Spleen (tissue), 11 donors: ENCODE results near the gene TSPAN18. TPM values are rescaled to one million over a fixed set of nuclear protein-coding genes. Genes with fewer than 3 reads are reported as not detected.

Experiments used
- DNase-seq: peaks from one replicate; pipeline ENCODE4 v3.0.0-alpha.2; 2020
- H3K27ac ChIP-seq, 8 donors: fragments of 200-600 bp; sonication (generic) in 7 of 8; 1 replicate in 4 of 8; 2 replicates in 4 of 8; pipeline versions ENCODE4 v1.5.0 to v1.8.0; 2016 to 2021; ENCODE audit warnings: inconsistent platforms in 4 of 8, mild to moderate bottlenecking in 4 of 8, moderate library complexity in 1 of 8
- H3K27me3 ChIP-seq, 7 donors: fragments of 200-600 bp; sonication (generic) in 6 of 7; replicated peaks in 1 of 7; 1 replicate in 4 of 7; 2 replicates in 3 of 7; pipeline versions ENCODE4 v1.5.0 to v1.8.0; 2016 to 2021; ENCODE audit warnings: inconsistent platforms in 3 of 7, mild to moderate bottlenecking in 1 of 7
- H3K36me3 ChIP-seq, 6 donors: fragments of 200-600 bp; sonication (generic) in 5 of 6; 1 replicate in 4 of 6; 2 replicates in 2 of 6; pipeline versions ENCODE4 v1.5.0 to v1.8.0; 2016 to 2021; ENCODE audit warnings: inconsistent platforms in 2 of 6
- H3K4me1 ChIP-seq, 6 donors: fragments of 200-600 bp; sonication (generic) in 5 of 6; 1 replicate in 3 of 6; 2 replicates in 3 of 6; pipeline versions ENCODE4 v1.5.0 to v1.8.0; 2016 to 2021; ENCODE audit warnings: inconsistent platforms in 3 of 6
- H3K4me3 ChIP-seq, 8 donors: fragments of 200-600 bp; sonication (generic) in 7 of 8; 1 replicate in 4 of 8; 2 replicates in 4 of 8; pipeline versions ENCODE4 v1.5.0 to v1.8.0; 2016 to 2021; ENCODE audit warnings: inconsistent platforms in 4 of 8, mild to moderate bottlenecking in 4 of 8, moderate library complexity in 2 of 8
- H3K9me3 ChIP-seq, 8 donors: fragments of 200-600 bp; sonication (generic) in 7 of 8; 1 replicate in 4 of 8; 2 replicates in 4 of 8; pipeline versions ENCODE4 v1.5.0 to v1.8.0; 2016 to 2021; ENCODE audit warnings: inconsistent platforms in 4 of 8
- POLR2A ChIP-seq, 3 donors: fragments of 450-650 bp; IDR thresholded peaks; one replicate each; pipeline ENCODE4 v1.5.1; 2017; ENCODE audit warnings: antibody characterized with exemption in 3 of 3, mild to moderate bottlenecking in 1 of 3
- POLR2AphosphoS5 ChIP-seq, 3 donors: sonication (generic); formaldehyde crosslinking; IDR thresholded peaks; one replicate each; pipeline ENCODE4 v1.5.1; 2017; ENCODE audit warnings: antibody characterized with exemption in 3 of 3
- WGBS, 5 donors: extraction: QIAGEN DNeasy Blood & Tissue Kit in 3 of 5; methylation state at CpG; one replicate each; pipeline versions ENCODE4 v1.1.5 to v1.1.7; 2013 to 2018; 5-methylcytosine and 5-hydroxymethylcytosine counted together
- intact Hi-C: fragments of 100-400 bp; cut with DNase I; formaldehyde crosslinking; loops from one replicate; pipeline ENCODE4 v1.15.0; 2023; ENCODE audit warnings: low total_unique reads
- polyA plus RNA-seq, 3 donors: library from polyadenylated mRNA; stranded (reverse); fragments of 200-250 nt; gene quantifications; one replicate each; pipeline ENCODE4 v1.2.1, GENCODE V29; 2013
- total RNA-seq, 7 donors: library from RNA; depleted of rRNA in 3 of 7; stranded (reverse); fragments of >200 nt in 3 of 7; fragmentation: NEBNext Ultra II Directional in 4 of 7; extraction: Animal tissue kit (Norgen Biotek cat#: 25700) in 4 of 7; gene quantifications; one replicate each; pipeline versions ENCODE4 v1.1.0 to v1.2.1, GENCODE V29; 2016 to 2021
- TF ChIP-seq, protein P1 (sequence below), 11 experiments: fragments of 200-600 bp in 7 of 11; fragments of 450-650 bp in 4 of 11; sonication (generic) in 4 of 11; IDR thresholded peaks in 8 of 11; conservative IDR thresholded peaks in 3 of 11; 1 replicate in 7 of 11; 2 replicates in 4 of 11; pipeline versions ENCODE4 v1.4.0 to v1.8.0; 2016 to 2021; ENCODE audit warnings: antibody characterized with exemption in 11 of 11, inconsistent platforms in 4 of 11, mild to moderate bottlenecking in 1 of 11
- donor health status: healthy with polysubstance abuse.
- donor health status: DM: no; HTN: no; CAD: no; lungs with moderate emphysema.
- donor health status: DM: no; HTN: no; CAD: no.
- donor health status: Bipolar disorder and iron deficiency.
- donor health status: healthy.
- donor health status: DM: no; HTN: no; CAD: no.
- donor health status: DM: yes; HTN: yes; CAD: no.

Gene TSPAN18
- total and polyA plus RNA-seq, 10 donors: 2.1 to 47.5 (median 21.3) TPM

DNA sequence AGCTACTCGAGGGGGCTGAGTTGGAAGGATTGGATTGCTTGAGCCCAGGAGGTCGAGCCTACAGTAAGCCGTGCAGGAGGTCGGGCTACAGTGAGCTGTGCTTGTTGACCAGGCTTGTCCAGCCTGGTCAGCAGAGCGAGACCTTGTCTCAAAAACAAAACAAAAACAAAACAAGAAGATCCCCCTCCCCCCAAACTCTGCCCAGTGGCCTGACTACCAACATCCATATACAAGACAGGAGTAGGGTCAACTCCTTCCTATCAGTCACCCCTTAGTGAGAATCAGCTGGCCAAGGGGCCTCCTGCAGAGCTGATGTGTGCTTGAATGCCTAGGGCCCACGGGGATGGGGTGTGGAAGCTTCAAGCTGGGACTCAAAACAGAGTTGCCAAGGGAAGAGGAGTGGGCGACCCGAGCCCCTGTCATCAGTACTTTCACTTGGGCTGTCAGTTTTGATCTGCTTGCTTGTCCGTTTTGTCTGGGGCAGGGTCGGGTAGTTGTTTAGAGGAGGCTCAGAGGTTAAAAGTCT, 942 bp upstream of the TSPAN18 start:
- H3K36me3 ChIP-seq: no peaks in the 10 kb centered on the region
- intact Hi-C loops: loop anchor here (5.0 kb wide), 2 partner anchors 166 to 186 kb away; no protein-coding TSS in a partner anchor
- H3K27ac ChIP-seq: peak overlapping the region in 6 of 8 donors; percentile 22 to 77 (median 62)
- H3K9me3 ChIP-seq: no peaks in the 10 kb centered on the region
- 46 to 69% (median 66%) methylated on average over 6 to 10 of the region's 10 CpGs for WGBS, 5 donors
- H3K27me3 ChIP-seq: peaks cover 0 to 45% (median 14%) of the 10 kb centered on the region in 7 donors
- H3K4me1 ChIP-seq: peaks cover 15 to 57% (median 46%) of the 10 kb centered on the region in 6 donors
- TF ChIP-seq POLR2A (IDR thresholded peaks at IDR 0.05) (no peak), POLR2AphosphoS5 (IDR thresholded peaks at IDR 0.05) (no peak)
- TF ChIP-seq, protein P1, sequence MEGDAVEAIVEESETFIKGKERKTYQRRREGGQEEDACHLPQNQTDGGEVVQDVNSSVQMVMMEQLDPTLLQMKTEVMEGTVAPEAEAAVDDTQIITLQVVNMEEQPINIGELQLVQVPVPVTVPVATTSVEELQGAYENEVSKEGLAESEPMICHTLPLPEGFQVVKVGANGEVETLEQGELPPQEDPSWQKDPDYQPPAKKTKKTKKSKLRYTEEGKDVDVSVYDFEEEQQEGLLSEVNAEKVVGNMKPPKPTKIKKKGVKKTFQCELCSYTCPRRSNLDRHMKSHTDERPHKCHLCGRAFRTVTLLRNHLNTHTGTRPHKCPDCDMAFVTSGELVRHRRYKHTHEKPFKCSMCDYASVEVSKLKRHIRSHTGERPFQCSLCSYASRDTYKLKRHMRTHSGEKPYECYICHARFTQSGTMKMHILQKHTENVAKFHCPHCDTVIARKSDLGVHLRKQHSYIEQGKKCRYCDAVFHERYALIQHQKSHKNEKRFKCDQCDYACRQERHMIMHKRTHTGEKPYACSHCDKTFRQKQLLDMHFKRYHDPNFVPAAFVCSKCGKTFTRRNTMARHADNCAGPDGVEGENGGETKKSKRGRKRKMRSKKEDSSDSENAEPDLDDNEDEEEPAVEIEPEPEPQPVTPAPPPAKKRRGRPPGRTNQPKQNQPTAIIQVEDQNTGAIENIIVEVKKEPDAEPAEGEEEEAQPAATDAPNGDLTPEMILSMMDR (IDR thresholded peaks at IDR 0.05 in 8 of 11, conservative IDR thresholded peaks at IDR 0.05 in 3 of 11): no peak
- H3K4me3 ChIP-seq: peak overlapping the region in 2 of 8 donors; percentile 69 to 84
- peak; percentile 72 for DNase-seq

DNA sequence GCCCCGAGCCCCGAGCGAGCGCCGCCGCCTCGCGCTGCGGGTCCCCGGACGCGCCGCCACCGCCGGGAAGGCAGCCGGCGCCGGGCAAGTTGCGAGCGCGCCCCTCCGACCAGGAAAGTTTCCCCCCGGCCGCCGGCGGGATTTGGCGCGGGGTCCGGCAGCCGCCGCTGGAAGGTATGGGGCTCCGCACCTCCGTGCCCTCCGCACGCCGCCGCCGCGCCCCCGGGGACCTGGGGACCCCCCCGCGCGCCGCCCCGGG, 281 bp downstream of the TSPAN18 start:
- H3K9me3 ChIP-seq: no peaks in the 10 kb centered on the region
- peak overlapping the region; percentile 57 to 84 (median 60) for H3K4me3 ChIP-seq
- H3K27ac ChIP-seq: peak overlapping the region in 6 of 8 donors; percentile 20 to 77 (median 64)
- H3K27me3 ChIP-seq: peaks cover 0 to 45% (median 14%) of the 10 kb centered on the region in 7 donors
- peak; percentile 81 for DNase-seq
- intact Hi-C loops: loop anchor here (5.0 kb wide), 2 partner anchors 165 to 185 kb away; no protein-coding TSS in a partner anchor
- peaks cover 15 to 61% (median 48%) of the 10 kb centered on the region in 6 donors for H3K4me1 ChIP-seq
- 1 to 2% (median 1%) methylated on average over 26 to 45 of the region's 45 CpGs; no CpG with 5 or more reads in 2 of the 5 donors for WGBS, 5 donors
- no peak for TF ChIP-seq POLR2AphosphoS5 (IDR thresholded peaks at IDR 0.05)
- no peaks in the 10 kb centered on the region for H3K36me3 ChIP-seq

DNA sequence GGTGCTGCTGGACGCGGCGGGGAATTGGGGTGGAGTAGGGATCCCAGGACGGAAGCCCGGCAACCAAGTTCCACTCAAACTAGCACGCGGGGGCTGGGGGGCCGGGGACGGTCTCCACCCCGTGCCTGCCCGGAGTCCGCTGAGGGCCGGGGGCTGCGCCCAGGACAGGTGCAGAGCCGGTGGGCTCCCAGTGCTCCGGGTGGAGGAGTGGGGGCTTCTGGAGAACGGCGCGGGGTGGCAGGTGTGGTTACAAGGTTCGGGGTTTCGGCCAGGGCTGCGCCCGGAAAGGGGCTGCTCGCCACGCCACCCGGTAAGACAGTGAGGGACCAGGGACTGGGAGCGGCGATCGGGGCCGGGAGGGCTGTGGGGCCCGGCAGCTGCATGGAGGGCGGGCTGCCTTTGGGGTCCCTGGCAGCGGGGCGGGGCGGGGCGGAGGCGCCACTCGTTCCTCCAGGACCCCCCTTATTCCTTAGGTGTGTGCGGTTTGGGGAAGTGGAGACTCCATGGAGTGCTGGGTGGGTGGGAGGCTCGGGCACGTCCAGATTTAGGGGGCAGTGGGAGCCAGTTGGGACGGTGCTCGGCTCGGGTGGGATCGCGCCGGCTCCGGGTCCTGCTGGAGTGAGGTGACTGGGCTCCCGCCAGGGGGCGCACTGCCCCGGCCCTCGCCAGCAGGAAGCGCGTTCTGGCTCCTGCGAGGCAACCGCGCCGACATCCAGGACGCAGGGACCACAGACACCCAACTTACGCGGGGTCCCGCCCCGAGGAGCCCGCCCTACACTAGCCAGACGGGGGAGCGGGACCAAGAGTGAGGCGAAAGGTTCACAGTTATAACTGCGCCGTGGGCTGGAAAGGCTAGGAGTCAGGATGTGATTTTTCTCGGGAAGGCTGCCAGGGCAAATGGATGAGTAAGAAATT, 868 bp downstream of the TSPAN18 start:
- Histone ChIP-seq H3K4me3 (peak overlapping the region; percentile 57 to 84 (median 60)), H3K36me3 (no peaks in the 10 kb centered on the region), H3K4me1 (peaks cover 15 to 63% (median 48%) of the 10 kb centered on the region in 6 donors), H3K27me3 (peaks cover 0 to 45% (median 14%) of the 10 kb centered on the region in 7 donors), H3K9me3 (no peaks in the 10 kb centered on the region), H3K27ac (peak overlapping the region in 7 of 8 donors; percentile 1 to 77 (median 62))
- TF ChIP-seq POLR2A (IDR thresholded peaks at IDR 0.05) (no peak), POLR2AphosphoS5 (IDR thresholded peaks at IDR 0.05) (peak; percentile 35 to 76 (median 57))
- TF ChIP-seq, protein P1 (IDR thresholded peaks at IDR 0.05 in 8 of 11, conservative IDR thresholded peaks at IDR 0.05 in 3 of 11): peak; percentile 50 to 97 (median 93)
- DNase-seq: peak; percentile 94
- intact Hi-C loops: loop anchor here (5.0 kb wide), 2 partner anchors 165 to 185 kb away; no protein-coding TSS in a partner anchor
- WGBS, 5 donors: 1 to 2% (median 1%) methylated on average over 12 to 70 of the region's 70 CpGs

DNA sequence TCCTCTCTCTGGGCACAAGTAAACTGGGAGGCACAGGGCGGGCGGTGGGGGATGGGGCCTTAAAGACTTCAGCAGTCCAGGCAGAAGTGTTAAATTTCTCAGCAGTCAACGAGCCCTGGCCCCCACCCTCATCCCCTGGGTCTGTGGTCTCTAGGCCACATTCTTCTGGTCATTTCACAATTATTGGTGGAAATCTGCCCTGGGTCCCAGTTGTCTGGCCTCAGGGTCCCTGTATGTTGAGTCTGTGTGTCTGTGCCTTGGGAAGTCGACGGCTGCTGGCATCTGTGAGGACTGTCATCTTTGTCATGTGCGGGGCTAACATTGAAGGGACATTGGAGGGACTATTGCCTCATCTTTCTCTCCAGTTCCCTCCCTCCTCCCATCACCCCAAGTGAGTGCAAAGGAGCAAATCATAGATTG, 1.7 kb downstream of the TSPAN18 start:
- H3K36me3 ChIP-seq: no peaks in the 10 kb centered on the region
- H3K4me3 ChIP-seq: peak overlapping the region in 4 of 8 donors; percentile 60 to 84 (median 66)
- peaks cover 0 to 45% (median 14%) of the 10 kb centered on the region in 7 donors for H3K27me3 ChIP-seq
- H3K4me1 ChIP-seq: peaks cover 15 to 63% (median 48%) of the 10 kb centered on the region in 6 donors
- no peak for DNase-seq
- no peak overlapping the region for H3K27ac ChIP-seq
- 64 to 86% (median 75%) methylated on average over 6 of the region's 6 CpGs for WGBS, 5 donors
- TF ChIP-seq POLR2AphosphoS5 (IDR thresholded peaks at IDR 0.05) (no peak), POLR2A (IDR thresholded peaks at IDR 0.05) (no peak)
- TF ChIP-seq, protein P1 (IDR thresholded peaks at IDR 0.05 in 8 of 11, conservative IDR thresholded peaks at IDR 0.05 in 3 of 11): no peak
- intact Hi-C loops: loop anchor here (5.0 kb wide), 2 partner anchors 164 to 184 kb away; no protein-coding TSS in a partner anchor
- no peaks in the 10 kb centered on the region for H3K9me3 ChIP-seq
